Right atrium auricular region (tissue), 2 donors: ENCODE data around the gene MAGT1. TPM values are rescaled to one million over a fixed set of nuclear protein-coding genes. Genes with fewer than 3 reads are reported as not detected.
"Not testable (repeated sequence)": the region's sequence is repeated elsewhere in the genome, so short reads cannot be mapped to it uniquely, and the experiment has no call there.

ENCODE experiments used
- DNase-seq: peaks from one replicate; pipeline ENCODE4 v3.0.0-alpha.2; 2019; ENCODE audit warnings: low spot score
- H3K27ac ChIP-seq, 2 donors: fragments of 200-600 bp; sonication (generic); 1 replicate in 1 of 2; 2 replicates in 1 of 2; pipeline ENCODE4 v1.5.1; 2016 to 2019
- H3K27me3 ChIP-seq, 2 donors: fragments of 200-600 bp; sonication (generic); one replicate each; pipeline versions ENCODE4 v1.5.1 to v1.6.0; 2017 to 2019
- H3K36me3 ChIP-seq: fragments of 200-600 bp; sonication (generic); one replicate; pipeline ENCODE4 v1.5.1; 2016
- H3K4me1 ChIP-seq, 2 donors: fragments of 200-600 bp; sonication (generic); one replicate each; pipeline versions ENCODE4 v1.5.1 to v1.6.0; 2017 to 2019
- H3K4me3 ChIP-seq, 2 donors: fragments of 200-600 bp; sonication (generic); 1 replicate in 1 of 2; 2 replicates in 1 of 2; pipeline ENCODE4 v1.5.1; 2017 to 2019; ENCODE audit warnings: mild to moderate bottlenecking in 1 of 2, moderate library complexity in 1 of 2
- H3K9me3 ChIP-seq, 2 donors: fragments of 200-600 bp; sonication (generic); one replicate each; pipeline ENCODE4 v1.5.1; 2019
- CTCF ChIP-seq, 2 donors: fragments of 200-600 bp; sonication (generic); IDR thresholded peaks; one replicate each; pipeline ENCODE4 v1.5.1; 2019; ENCODE audit warnings: antibody characterized with exemption in 2 of 2
- total RNA-seq, 2 donors: library from RNA; depleted of rRNA; stranded (reverse); fragments of >200 nt; gene quantifications; one replicate each; pipeline ENCODE4 v1.1.0, GENCODE V29; 2016

MAGT1 gene
- total RNA-seq = 10 to 100 TPM; 48.4 to 55.5 TPM

GRCh38 chrX:77894921-77895886 is at the start of gene MAGT1:
MAGT1 (minus strand) TSS chrX:77895435; CDS start chrX:77895410, 25 bp downstream.
- Histone ChIP-seq H3K4me1 (no peaks in the 10 kb centered on the region), H3K36me3 (no peaks in the 10 kb centered on the region), H3K27me3 (no peaks in the 10 kb centered on the region), H3K27ac (peak within 1 kb of the TSS; percentile 87 to 88), H3K9me3 (peaks cover 0 to under 1% of the 10 kb centered on the region in 2 donors), H3K4me3 (peak within 1 kb of the TSS; percentile 57 to 63)
- TF ChIP-seq CTCF (IDR thresholded peaks at IDR 0.05) = no peak
- DNase-seq = peak; percentile 95

- H3K36me3 ChIP-seq, H3K27me3 ChIP-seq, H3K4me3 ChIP-seq, H3K27ac ChIP-seq, H3K4me1 ChIP-seq, DNase-seq, H3K9me3 ChIP-seq: not testable (repeated sequence)
Observed at GRCh38 chrX:77945031-77945430, 49.8 kb upstream of the MAGT1 start.

DNA sequence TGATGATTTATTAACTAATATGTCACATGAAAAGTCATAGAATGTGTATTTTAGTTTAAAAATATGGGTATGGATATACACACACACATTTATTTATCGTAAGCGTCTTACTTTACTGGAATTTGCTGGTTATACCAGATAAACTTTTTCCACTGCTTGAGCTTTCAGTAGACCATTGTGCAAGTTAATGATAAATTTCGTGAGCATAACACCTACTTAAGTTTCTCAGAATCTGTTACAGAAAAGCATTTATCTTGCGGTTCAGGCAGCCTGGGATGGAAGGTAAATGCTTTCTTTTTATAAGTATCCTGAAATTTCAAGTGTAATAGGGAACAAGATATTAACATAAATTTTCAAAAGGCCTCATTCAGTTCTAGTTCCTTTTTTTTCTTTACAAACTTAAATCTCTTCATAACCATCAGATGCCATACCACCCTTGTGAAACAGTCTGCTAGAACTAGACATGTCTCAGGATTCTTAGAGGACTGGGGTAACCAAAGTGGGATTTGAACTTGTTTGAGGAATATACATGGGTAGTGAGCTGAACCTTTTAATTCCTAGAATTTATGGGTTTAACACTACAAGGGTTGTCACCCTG is 42.9 kb upstream of the MAGT1 start:
- Histone ChIP-seq H3K27ac (no peak overlapping the region), H3K27me3 (no peaks in the 10 kb centered on the region), H3K36me3 (no peaks in the 10 kb centered on the region), H3K9me3 (no peaks in the 10 kb centered on the region), H3K4me3 (no peak overlapping the region), H3K4me1 (no peaks in the 10 kb centered on the region)
- no peak for DNase-seq
- TF ChIP-seq CTCF (IDR thresholded peaks at IDR 0.05) = no peak

DNA sequence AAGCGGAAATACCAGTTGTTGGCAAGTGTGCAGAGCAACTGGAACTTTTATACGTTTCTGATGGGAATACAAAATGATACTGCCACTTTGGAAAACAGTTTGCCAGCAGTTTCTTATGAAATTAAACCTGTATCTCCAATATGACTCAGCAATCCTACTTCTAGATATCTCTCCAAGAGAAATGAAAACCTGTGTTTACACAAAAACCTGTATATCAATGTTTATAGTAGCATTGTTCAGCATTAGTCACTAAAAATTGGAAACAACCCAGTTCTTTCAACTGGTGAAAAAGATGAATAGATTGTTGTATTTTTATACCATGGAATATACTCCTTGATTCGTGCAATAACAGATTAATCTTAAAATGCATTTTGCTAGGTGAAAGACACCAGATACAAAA is 42.1 kb upstream of the MAGT1 start:
- Histone ChIP-seq H3K27me3 (no peaks in the 10 kb centered on the region), H3K9me3 (no peaks in the 10 kb centered on the region), H3K36me3 (no peaks in the 10 kb centered on the region), H3K27ac (no peak overlapping the region), H3K4me1 (no peaks in the 10 kb centered on the region), H3K4me3 (no peak overlapping the region)
- DNase-seq = no peak
- TF ChIP-seq CTCF (IDR thresholded peaks at IDR 0.05) = no peak

- Histone ChIP-seq H3K9me3 (no peaks in the 10 kb centered on the region), H3K4me3 (no peak overlapping the region), H3K4me1 (no peaks in the 10 kb centered on the region), H3K36me3 (no peaks in the 10 kb centered on the region), H3K27ac (no peak overlapping the region), H3K27me3 (no peaks in the 10 kb centered on the region)
- no peak for DNase-seq
- no peak for TF ChIP-seq CTCF (IDR thresholded peaks at IDR 0.05)
Observed at GRCh38 chrX:77936299-77936698, 41.1 kb upstream of the MAGT1 start.

DNA sequence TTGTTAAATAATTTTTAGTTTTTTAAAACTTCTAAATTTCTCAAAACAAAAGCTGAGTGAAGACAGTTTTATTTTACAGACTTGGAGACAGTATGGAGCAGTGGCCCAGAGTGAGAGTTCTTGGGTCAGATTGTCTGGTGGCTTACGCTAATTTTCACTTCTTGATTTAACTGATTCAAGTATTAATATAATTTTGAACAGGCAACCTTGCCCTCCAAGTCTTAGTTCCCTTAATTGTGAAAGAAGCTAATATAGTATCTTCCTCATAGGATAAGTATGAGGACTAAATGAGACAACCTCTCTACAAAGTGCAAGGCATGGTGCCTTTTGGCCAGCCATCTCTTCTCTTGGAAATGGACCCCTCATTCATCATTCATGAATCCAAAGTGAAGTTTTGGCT is 40.7 kb upstream of the MAGT1 start:
- Histone ChIP-seq H3K4me1 (no peaks in the 10 kb centered on the region), H3K27ac (no peak overlapping the region), H3K27me3 (no peaks in the 10 kb centered on the region), H3K9me3 (no peaks in the 10 kb centered on the region), H3K36me3 (no peaks in the 10 kb centered on the region), H3K4me3 (no peak overlapping the region)
- no peak for DNase-seq
- no peak for TF ChIP-seq CTCF (IDR thresholded peaks at IDR 0.05)
